DMS153 (cell line): Measurements from ENCODE around the gene AHCYL2.
A peak's percentile ranks its signal among the peaks of the same experiment; 100 is the strongest.
"Not testable (repeated sequence)": the region's sequence is repeated elsewhere in the genome, so short reads cannot be mapped to it uniquely, and the experiment has no call there.

Experiments
- DNase-seq: peaks from one replicate; lab custom pipeline; 2025; lab: John Stamatoyannopoulos, UW

The AHCYL2 gene

DNA sequence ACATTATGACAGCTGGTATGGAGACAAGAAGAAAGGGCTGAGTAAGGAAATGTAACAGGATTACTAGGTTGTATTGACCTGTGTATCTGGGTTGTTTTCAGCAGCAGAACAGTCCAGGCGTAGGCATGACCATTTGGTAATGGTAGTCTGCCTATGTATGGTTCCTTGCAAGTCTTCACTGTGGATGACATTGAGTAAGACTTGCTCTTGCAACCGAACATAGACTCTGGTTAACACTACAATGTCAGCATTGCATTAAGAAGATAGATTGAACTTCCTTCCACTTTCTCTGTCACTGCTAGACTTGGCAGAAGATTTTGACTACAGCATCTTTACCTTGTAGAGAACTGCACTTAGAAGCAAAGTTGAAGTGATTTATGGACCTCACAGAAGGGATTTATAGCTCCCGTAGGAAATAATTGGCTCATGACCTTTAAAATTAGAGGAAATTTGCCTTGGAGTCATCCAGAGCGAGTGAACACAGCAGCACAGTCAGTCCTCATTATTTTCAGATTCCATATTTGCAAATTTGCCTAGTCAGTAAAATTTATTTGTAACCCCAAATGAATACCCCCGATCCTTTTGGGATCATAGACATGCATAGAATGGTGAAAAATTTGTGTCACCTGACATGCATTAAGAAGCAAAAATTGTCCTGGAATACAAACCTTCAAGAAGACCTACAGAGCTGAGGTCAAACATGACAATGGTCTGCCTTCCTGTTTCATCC is 129.8 kb downstream of the AHCYL2 start:
- DNase-seq, result no peak

DNA sequence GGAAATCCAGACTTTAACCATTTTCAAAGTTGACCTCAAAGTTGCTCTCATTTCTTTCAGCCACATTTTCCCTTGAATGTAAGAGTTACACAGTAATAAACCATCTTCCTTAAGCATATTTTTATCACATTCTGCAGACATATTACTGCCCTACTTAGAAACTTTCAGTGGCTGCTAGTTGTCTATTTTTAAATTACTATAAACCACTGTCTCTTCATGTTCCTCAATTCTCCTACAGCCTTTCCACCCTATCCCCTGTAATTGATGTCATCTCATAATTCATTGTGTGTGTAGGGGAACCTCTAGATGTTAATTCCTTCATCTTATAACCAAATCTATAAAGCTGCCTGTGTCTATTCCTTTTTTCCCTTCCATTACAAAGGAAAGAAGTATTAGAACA is 131.3 kb downstream of the AHCYL2 start:
- DNase-seq, result no peak

DNA sequence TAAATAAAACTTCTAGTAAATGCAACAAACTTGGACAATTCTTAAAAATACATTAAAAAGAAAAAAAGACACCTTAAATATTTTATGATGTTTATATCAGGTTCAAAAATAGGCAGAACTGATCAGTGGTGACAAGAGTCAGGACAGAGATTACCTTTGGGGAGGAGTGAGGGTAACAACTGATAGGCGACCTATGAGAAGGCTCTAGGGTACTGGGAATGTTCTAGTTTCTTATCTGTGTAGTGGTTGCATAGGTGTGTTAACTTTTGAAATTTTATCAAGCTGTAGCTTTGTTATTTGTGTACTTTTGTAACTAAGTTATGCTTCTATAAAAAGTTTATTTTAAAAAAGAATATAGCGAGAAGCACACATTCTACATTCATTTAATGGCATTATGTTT is 134.3 kb downstream of the AHCYL2 start:
- no peak for DNase-seq

DNA sequence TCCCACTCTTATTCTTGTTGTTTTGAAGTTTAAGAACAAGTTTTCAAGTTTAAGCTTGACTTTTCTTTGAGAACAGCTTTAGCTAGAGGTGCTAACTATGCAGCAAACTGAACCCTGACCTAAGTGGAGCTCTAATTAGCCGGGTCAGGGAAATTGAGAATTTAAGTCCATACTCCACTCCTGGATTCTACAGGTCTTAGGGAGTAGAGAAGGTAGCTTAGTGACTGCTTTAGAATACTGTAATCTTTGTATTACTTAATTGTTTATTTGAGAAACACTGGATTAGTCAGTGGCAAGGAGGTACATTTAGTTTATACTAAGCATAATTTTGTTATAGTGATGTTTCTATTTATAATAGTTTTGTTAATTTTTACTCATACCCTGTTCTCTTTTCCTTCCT is 134.8 kb downstream of the AHCYL2 start:
- no peak for DNase-seq

DNA sequence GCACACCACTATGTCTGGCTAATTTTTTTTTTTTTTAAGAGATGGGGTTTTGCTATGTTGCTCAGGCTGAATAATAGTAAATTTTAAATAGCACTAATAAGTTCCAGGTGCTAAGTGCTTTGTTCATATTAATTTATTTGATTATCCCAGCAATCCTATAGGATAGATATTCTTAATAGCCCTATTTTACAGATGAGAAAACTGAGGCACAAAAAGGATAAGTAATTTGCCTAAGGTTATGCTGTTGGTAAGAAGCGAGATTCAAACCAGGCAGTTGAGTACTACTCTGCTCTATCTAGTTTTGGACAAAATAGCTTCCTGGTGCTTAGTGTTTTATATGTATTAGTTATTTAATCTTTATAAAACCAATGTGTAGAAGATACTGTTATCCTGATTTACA is 136.9 kb downstream of the AHCYL2 start:
- DNase-seq, result no peak

DNA sequence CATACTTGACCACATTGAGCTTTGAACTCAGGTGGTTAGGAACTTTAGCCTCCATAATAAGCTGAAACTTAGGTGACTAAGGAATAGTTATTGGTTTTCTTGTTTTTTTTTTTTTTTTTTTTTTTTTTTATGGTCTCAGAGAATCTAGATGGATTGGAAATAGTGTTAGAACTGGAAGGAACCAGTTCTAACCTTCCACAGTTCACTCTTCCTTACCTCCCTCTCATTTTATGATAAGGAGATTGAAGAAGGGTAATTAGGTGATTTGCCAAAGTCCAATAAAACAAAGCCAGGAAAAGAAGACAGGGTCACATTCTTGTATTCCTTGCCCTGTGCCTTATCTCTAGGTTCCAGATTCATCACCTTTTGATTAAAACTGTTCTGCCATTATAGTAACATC is 137.7 kb downstream of the AHCYL2 start:
- no peak for DNase-seq

DNA sequence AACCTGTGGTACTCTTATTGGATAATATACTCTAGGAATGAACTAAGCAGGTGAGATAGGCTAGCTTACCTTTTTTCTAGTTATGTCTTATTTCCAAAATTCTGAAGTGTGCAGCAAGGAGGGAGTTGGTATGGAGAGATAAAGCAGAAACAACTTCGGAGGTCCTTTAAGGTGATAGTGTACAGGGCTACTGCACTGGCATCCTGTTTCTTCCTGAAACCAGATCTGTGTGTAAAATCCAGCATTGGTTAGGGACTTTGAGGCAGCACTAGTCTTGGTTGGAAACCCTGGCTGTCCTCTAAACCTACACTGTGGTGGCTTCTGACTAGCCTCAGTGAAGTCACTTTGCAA is 142.5 kb downstream of the AHCYL2 start:
- no peak for DNase-seq

DNA sequence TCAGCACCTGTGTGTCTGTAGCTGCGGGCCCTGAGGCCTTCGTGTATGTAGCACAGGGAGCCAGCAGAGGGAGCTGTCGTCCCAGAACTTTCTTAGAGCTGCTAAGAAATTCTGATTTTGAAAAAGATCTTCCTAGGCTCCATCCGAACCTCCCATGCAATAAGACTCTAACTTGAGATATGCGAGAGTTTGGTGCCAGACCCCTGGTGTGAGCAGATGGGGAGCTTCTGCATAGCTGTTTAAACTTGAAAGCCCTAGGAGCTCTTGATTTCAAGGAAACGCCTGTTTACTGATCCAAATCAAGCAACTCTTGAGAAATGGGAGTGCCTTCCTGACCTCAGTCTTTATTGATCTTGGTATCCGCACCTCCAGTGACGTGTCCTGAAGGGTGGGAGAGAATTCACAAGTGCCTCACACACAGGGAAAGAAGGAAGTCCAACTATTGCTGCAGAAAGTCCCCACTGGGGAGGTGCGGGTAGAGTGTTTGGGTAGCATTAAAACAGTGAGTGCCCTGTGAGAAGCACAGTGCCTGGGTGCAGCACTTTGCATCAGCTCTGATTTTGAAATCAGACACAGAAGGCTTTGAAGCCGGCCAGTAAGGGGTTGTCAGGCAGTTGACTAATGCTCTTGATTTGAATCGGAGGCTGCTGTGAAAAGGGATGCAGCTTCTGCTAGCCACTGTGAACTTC is 143.0 kb downstream of the AHCYL2 start:
- DNase-seq, result peak; percentile 20

DNA sequence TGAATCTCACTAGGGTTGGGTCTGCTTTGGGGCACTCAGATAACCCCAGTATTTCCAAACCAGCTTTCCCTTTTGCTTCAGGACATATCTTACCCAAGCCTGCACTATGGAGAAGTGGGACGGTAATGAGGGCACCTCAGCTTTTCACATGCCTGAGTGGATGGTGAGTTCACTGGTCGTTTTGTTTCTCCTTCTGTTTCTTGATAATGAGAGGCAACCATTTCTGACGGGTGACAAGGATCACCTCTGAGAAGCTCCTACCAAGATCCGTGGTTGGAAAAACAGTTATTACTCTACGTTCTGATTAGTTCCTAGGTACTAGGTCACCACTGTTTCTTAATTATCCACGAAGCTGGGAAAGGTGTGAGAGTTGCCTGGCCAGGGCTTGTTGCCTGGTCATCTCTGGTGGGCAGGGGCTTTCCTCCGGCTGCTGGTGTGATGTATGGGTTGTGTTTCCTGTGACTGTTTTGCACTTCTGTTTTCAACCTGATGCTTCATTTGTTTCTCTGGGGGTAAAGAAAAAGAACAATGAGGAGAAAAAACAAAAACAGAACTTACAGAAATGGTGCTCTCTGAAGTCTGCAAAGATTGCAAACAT is 143.7 kb downstream of the AHCYL2 start:
- no peak for DNase-seq

DNA sequence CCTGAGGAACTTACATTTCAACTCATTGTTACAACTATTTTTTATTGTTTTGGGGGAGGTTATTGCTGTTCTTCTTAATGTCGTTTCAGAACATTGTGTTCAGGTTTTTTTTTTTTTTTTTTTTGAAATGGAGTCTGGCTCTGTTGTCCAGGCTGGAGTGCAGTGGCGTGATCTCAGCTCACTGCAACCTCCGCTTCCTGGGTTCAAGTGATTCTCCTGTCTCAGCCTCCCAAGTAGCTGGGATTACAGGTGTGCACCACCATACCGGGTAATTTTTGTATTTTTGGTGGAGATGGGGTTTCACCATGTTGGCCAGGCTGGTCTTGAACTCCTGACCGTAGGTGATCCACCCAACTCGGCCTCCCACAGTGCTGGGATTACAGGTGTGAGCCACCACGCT is 144.6 kb downstream of the AHCYL2 start:
- not testable (repeated sequence) for DNase-seq

DNA sequence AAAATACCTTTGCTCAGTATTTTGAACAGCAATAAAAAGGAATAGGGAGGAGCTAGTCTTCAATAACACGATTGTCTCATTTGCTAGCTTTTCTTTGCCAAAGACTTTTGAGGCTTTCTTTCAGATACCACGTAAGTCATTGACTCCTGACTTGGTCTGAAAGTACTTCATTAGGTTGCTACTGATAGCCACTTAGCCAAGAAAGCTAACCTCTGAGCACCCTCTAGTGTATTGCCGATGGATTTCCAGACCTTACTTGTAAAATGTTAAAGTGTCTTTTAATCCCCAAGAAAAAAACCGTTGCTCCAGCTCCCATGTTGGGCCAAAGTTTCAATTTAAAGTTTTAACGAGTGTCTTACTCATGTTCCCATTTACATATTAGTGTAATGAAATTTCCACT is 146.0 kb downstream of the AHCYL2 start:
- no peak for DNase-seq

DNA sequence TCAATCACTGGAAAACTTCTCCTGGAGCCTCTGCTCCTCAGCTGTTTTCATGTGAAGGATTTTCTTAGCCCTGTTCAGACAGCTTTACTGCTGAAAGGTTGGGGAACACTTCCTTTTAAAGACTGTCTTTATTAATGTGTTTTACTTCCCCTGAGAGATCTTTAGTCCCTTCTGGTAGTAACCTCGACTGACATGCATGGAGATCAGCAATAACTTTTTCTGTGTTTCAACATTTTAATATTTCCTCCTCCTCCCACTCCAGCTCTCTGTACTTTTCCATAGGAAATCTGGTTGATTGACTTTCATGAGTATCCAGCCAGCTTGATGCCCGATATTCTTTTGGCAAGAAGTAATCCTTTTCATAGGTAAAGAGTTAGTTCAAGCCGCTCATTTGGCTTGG is 146.7 kb downstream of the AHCYL2 start:
- DNase-seq, result no peak

DNA sequence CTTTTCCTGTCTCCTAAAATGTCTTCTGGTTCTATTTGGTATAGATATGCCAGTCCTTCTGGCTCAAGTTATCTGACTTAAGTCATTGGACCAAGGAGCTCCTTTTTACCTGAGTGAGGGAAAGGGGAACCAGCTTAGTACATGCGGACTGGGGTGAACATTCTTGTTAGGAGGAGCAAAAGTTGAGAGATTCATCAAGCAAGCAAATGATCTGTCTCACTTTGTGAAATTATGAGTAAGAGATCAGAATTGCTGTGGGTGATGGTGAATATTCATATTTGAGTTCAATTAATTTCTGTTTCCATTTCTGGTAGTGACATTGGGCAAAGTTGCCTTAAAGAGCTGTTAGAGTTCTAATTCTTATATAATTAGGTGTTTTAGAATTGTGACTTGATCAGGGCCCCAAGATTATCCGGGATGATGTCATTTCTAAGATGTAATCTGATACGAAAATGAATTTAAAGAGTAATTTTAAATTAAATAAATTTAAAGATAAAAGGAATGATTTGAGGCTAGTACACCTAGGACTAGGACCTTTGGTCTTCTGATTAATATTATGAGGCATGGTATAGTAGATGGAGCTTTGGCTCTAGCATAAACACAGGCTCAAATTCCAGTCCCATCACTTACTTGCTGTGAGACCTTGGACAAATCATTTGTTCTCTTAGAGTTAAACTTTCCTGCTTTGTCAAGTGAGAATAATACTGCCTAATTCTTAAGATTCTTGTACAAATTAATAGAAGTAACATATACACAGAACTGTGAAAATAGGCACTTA is 149.0 kb downstream of the AHCYL2 start:
- no peak for DNase-seq

DNA sequence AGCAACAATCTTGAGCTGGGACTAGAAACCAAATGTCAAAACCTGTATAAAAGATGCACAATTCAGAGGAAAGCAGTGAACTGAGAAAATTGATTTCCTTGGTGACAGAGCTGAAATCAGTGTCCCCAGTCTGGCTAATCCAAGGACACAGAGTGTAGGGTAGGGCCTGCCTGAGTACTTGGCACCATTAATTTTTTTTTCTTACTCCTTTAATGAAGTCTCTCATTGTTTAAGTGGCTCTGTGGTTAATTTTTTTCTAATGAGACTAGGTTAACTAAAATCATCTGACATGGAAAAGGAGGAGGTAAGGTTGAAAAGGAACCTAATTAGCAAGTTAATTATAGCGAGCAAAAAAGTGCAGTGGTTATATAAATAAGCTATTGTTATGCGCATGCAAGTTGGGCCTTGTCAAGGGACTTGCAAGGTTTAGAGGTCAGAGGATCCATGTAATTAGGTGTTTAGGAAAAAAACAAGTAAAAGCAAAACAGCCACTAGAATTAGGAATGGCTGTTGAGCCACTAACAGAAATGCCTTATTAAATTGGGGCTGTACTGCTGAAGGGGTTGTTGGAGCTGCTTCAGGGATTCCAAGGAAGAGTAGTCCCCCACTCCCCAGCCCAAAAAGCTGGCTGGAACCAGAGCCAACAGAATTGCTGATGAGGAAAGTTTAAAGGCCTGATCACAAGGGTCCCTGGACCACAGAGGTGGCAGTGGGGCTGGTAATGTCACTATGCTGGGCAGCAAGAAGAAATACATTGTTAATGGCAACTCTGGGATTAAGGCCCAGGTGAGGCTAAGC is 150.5 kb downstream of the AHCYL2 start:
- DNase-seq, result no peak

DNA sequence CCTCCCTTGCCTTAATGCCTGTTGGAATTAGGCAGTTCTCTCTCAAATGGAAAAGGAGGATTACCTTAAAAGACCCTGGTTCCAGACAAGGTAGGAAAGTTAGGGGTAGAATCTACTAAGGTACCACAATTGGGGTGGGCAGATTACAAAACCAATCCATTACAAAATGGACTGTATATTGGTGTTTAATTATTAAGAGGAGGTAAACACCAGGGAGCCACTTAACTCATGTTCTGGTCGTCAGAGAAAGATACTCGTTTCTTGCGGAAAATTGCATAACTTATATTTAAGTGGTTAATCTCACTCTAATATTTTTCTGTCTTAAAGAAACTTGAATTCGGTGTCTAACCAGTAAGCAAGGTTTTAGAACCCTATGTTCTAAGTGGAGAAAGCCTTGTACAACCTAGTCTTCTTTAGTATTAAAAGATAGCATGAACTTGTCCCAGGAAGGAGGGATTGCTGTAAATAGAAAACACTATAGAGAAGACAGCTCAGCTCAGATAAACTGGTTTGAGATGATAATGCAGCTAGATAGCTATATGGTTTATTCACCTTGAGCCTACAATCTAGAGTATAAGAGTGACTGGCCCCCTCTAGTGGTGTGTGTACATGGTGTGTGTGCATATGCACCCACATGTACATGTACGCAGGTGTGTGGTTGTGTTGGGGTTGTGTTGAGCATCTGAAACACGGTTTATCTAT is 151.4 kb downstream of the AHCYL2 start:
- no peak for DNase-seq

DNA sequence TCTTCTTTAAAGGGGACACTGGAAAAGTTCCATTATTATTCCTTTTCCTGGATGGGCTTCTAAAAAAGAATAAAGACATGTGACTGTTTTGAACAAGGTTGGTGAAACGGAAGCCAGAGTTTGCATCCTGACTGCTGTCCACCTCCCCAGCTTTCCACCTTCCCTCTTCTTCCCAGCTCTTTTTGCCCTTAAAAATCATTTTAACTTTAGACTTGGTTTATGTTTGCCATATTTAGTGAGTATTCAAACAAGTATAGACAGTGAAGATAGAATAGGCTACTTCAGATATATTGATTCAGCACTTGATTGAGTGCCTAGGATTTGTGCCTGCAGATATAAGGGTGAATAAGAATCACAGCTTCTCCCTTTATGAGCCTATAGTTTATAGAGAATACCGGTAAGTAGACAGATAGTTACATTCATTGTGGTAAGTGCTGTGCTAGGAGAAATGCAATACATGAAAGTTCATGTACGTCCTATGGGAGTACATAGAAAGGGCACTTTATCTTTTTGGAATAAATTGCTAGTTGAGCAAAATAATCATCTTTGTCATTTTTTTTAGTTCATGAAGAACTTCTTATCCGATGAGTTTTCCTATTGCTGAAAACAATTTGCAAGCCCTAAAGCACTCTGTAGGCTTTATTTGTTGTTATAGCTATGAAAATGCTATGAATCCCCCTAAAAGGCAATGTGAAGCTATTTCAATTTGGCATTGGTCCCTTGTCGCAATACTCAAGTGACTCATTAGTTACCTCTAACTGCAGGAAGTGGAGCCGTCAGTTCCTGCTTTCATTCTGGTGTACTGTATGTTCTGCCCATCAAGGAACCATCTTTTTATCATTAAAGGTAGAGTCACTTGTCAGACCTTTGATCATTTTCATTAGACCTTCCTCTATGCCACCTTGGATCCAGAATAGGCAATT is 152.2 kb downstream of the AHCYL2 start:
- DNase-seq, result no peak

DNA sequence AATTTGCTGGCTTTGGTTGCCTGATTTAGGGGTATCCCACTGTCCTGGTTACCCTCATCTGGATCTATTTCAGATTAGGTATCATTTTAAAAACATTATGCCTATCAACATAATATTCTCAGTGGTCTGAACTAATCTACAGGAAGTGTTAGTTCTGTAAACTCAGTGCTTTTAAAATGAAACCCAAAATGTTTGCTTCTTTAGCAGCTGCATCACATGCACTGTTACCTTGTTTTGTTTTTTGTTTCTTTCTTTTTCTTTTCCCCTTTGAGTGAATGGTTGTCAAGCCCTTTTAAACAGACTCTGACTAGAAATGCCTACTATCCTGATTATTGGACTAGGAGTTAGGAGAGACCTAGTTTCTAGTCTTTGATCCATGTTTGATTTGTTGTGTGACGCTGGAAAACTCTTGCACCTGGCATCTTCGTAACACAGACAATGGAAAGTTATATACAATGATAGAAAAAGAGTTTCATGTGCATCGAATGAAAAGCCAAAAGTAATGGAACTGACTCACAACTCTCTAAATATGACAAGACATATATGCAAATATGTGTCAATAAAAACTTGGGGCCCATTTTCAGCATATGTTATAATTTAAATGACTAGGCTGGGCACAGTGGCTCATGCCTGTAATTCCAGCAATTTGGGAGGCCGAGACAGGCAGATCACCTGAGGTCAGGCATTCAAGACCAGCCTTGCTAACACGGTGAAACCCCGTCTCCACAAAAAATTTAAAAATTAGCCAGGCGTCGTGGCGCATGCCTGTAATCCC is 157.1 kb downstream of the AHCYL2 start:
- DNase-seq, result no peak

DNA sequence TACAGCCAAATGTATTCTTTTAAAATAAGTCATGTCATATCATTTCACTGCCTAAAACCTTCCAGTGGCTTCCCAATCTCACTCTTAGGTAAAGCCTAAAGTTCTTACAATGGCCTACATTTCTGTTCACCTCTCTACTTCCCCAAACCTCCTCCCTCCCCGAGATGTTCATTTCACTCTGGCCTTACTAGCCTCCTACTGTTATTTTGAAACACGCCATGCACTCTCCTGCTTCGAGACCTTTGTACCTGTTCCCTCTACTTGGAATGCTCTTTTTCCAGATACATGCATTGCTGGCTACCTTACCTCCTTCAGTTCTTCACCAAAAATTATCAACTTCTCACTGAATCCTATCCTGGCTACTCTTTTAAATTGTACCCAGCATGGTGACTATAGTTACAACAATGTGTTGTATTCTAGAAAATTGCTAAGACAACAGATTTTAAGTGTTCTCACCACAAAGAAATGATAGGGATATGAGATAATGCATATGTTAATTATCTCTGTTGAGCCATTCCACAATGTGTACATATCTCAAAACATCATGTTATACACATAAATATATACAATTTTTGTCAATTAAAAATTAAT is 158.8 kb downstream of the AHCYL2 start:
- no peak for DNase-seq

DNA sequence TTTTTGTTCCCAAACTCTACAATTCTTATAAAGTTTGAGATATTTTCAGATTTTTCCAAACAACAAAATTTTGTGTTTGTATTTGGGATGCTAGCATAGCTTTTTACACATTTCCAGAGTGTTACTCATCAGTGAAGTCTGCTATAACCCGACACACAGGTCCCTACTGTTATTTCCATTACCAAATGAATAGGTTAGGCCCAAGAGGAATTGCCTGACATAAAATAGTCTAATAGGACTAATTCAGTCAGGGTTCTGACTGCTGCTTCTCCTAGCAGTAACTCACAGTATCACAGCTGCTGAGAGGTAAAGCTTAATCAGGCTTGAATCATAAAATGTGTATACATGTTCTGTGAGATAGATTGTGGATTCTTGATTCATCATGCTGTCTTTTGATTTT is 160.3 kb downstream of the AHCYL2 start:
- no peak for DNase-seq
